Limb (tissue), 2 donors: ENCODE measurements around the gene MKNK2.
"Not testable (repeated sequence)": the region's sequence is repeated elsewhere in the genome, so short reads cannot be mapped to it uniquely, and the experiment has no call there.

Experiments used
- DNase-seq, 2 donors: peaks; one replicate each; pipeline ENCODE4 v3.0.0-alpha.2; 2016; ENCODE audit errors: extremely low spot score in 2 of 2

MKNK2 gene

GRCh38 chr19:1997353-1998233 is 53.5 kb downstream of the MKNK2 start:
- DNase-seq = no peak

DNA sequence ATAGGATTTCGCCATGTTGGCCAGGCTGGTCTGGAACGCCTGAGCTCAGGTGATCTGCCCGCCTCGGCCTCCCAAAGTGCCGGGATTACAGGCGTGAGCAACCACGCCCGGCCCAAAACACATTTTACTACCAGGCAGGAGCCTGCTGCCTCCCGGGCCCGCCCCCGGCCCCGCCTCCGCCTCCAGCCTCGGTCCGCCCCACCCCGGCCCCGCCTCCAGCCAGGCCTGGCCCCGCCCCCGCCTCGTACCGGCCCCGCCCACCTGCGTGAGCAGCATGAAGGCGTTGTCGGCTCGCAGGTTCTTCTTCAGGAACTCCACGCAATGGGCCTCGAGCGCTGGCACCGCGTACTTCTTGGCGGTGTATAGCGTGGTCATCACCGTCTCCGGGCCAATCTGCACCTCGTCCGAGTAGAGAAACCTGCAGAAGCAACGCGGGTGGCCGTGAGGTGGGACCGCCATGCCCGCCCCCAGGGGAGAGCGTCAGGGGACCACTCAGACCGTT is 58.2 kb downstream of the MKNK2 start:
- no peak for DNase-seq

DNA sequence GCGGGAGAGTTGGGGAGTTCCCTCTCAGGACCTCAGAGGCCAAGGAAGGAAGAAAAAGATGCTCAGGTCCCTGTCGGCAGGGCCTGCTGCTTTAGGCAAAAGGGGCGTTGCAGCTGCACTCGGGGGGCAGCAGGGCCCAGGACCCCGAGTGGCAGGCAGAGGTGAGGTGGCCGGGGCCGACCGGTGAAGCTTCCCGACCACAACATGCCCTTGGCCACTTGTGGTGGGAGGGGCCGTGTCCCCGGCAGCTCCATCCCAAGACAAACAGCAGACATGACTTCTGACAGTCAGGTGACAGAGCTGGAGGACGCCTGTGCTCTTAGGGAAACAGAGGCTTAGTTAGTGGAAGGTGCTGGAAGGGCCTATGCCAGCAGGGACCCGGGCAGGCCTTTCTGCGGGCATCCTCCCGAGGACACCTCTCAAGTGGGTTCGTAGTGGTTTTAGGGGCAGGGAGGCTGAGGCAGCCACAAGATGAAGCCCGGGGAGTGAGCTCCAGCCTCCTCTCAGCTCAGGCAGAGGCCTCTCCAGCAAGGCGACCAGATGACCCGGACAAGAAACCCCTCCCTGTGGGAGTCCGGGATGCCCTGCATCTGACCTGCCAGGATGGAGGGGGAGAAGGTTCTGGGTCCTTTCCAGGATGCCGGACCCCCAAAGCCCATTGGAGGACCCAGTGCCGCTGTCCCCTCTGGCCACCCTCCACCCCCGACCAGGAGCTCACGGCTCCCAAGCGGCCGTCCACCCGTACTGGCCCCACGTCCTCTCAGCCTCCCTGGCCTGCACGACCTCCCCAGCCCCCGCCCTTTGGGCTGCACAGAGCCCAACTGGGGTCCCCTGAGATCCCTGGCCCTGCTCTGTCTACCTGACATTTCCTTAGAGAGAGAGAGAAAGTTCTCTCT is 59.8 kb downstream of the MKNK2 start:
- no peak for DNase-seq

- no peak for DNase-seq
These were observed 60.6 kb downstream of the MKNK2 start for GRCh38 chr19:1990230-1991017.

DNA sequence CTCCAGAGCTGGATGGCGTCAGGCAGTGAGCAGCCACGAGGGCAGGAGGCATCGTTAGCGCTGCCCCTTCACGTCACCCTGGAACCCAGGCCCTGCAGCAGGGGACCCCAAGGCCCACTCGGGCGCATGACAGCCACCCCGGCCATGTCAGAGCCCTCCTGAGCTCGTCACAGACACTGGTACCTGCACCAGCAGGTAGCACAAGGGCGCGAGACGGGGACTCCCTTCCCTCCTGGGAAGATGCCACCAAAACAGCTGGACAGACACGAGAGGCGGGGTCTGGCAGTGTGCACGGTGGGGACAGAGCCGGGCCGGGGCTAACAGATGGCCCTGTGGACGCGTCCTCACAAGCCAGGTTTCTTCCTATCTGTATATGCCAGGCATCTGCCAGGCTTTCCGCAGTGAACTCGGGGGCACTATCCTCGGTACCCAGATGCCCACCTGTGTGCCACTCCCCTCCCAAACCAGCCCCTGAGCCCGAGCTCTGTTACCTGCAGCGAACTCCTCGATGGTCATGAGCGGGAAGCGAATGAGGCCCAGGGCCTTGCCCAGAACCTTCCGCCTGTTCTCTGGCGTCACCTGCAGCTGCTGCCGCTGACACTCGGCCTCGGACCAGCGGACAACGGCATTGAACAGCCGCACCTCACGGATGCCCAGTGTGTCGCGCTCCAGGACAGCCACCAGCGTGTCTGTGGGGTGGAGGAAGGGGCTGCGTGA is 61.4 kb downstream of the MKNK2 start:
- no peak for DNase-seq

DNA sequence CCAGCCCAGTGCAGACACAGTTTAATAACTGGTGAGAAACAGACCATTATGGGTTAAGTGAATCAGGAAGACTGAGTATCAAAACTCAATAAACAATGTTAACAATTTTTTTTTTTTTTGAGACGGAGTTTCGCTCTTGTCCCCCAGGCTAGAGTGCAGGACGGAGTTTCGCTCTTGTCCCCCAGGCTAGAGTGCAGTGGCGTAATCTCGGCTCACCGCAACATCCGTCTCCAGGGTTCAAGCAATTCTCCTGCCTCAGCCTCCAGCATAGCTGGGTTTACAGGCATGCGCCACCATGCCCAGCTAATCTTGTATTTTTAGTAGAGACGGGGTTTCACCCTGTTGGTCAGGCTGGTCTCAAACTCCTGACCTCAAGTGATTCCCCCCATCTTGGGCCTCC is 62.6 kb downstream of the MKNK2 start:
- not testable (repeated sequence) for DNase-seq
